Measurements from ENCODE around the gene CACTIN. TPM values are rescaled to one million over a fixed set of nuclear protein-coding genes. Genes with fewer than 3 reads are reported as not detected.

Gene CACTIN
- total and polyA plus RNA-seq, 2 of the 4 experiments (the other 2 are of a cell fraction): 10.8 to 19.5 TPM

DNA sequence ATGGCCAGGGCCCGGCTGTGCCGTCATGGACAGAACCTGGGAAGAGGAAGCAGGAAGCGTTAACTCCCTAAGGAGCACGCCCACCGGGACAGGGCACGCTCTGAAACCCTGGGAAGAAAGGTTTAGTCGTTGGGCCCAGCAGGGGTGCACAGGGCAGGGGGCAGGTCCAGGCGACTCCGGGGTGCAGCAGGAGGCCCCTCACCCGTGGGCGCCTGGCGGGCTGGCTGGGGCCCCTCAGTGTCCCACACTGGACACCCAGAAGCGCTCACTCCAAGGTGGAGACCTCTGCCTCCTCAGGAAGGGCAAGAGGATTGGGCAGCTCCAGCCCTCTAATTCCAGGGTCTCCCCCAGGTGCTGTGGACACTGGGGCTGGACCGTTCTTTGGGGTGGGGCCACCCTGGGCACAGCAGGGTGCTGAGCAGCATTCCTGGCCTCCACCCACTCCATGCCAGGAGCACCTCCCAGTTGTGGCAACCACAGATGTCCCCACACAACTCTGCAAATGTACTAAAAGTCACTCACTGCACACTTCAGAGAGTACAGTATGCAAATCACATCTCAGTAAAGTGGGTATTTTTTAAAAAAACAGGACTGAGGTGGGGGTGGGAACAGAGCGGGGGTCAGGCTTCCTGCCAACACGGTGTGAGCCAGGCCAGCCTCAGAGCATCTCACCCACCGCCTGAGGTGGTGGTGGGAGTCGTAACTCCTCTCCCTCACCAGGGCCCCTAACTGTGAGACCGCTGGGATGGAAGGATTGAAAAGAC is 38.5 kb upstream of the CACTIN start:
- 100% methylated on average over 2 of the region's 19 CpGs; no CpG with 5 or more reads in 1 of the 2 experiments for WGBS, 2 experiments (ENCODE audit: extremely low coverage in 2 of 2, insufficient read length in 1 of 2)

More for the DNA sequence above, 38.5 kb upstream of the CACTIN start:
- Histone ChIP-seq H3K4me2 (ENCODE audit: low read depth, low read length) (no peak overlapping the region), H4K8ac (ENCODE audit: low read depth in 2 of 2, low read length in 2 of 2) (no peak overlapping the region), H3K9me1 (ENCODE audit: insufficient read depth, low read length) (no peaks in the 10 kb centered on the region), H3K4me3 (ENCODE audit: insufficient read depth, low read depth, low read length) (no peak overlapping the region), H3K18ac (ENCODE audit: low read depth, low read length) (no peak overlapping the region), H3K27me3 (ENCODE audit: control insufficient read depth, insufficient read depth, low read length) (no peaks in the 10 kb centered on the region), H2BK20ac (ENCODE audit: low read depth, low read length) (no peak overlapping the region), H2AFZ (replicated peaks; ENCODE audit: low read length, poor library complexity) (peak overlapping the region; percentile 70), H3K36me3 (ENCODE audit: control insufficient read depth, insufficient read depth, low read length) (peaks cover 36% of the 10 kb centered on the region), H2AK9ac (replicated peaks; ENCODE audit: low read depth, low read length, poor library complexity) (peak overlapping the region; percentile 90), H3K27ac (ENCODE audit: insufficient read depth, low read length) (no peak overlapping the region), H3K9ac (ENCODE audit: low read depth, low read length) (no peak overlapping the region), H4K20me1 (ENCODE audit: insufficient read depth, low read length) (peaks cover 17% of the 10 kb centered on the region), H3K4me1 (ENCODE audit: control insufficient read depth, insufficient read depth, low read length) (no peaks in the 10 kb centered on the region), H3K56ac (ENCODE audit: extremely low read depth, insufficient read depth, low read length) (no peak overlapping the region), H2BK15ac (ENCODE audit: low read depth, low read length) (no peak overlapping the region), H2AK5ac (ENCODE audit: low read depth, low read length) (no peak overlapping the region), H3K4ac (ENCODE audit: low read depth, low read length) (no peak overlapping the region), H3K9me3 (ENCODE audit: control insufficient read depth, insufficient read depth, low read length) (no peaks in the 10 kb centered on the region), H3K14ac (replicated peaks; ENCODE audit: low read depth, low read length) (no peak overlapping the region), H2BK5ac (ENCODE audit: low read depth, low read length, poor library complexity, severe bottlenecking) (no peak overlapping the region), H4K5ac (ENCODE audit: low read depth, low read length) (no peak overlapping the region), H3K79me1 (ENCODE audit: low read depth in 1 of 2, low read length in 2 of 2) (peaks cover 6 to 29% of the 10 kb centered on the region in 2 experiments), H3K23ac (ENCODE audit: low read depth, low read length) (no peak overlapping the region), H4K91ac (ENCODE audit: insufficient read depth, low read depth, low read length) (no peak overlapping the region), H2BK120ac (ENCODE audit: low read depth, low read length) (no peak overlapping the region)
- TF ChIP-seq MXI1 (IDR thresholded peaks at IDR 0.05; ENCODE audit: borderline replicate concordance, low read depth, low read length) (no peak), RCOR1 (IDR thresholded peaks at IDR 0.05; ENCODE audit: insufficient replicate concordance, low read length) (no peak), FOS (IDR thresholded peaks at IDR 0.05; ENCODE audit: low read depth, low read length) (no peak), CHD1 (IDR thresholded peaks at IDR 0.05; ENCODE audit: low read depth, low read length) (no peak), SMC3 (IDR thresholded peaks at IDR 0.05; ENCODE audit: low read depth, low read length) (no peak), CEBPB (IDR thresholded peaks at IDR 0.05; ENCODE audit: low read depth, low read length) (no peak)
- TF ChIP-seq, protein P1, sequence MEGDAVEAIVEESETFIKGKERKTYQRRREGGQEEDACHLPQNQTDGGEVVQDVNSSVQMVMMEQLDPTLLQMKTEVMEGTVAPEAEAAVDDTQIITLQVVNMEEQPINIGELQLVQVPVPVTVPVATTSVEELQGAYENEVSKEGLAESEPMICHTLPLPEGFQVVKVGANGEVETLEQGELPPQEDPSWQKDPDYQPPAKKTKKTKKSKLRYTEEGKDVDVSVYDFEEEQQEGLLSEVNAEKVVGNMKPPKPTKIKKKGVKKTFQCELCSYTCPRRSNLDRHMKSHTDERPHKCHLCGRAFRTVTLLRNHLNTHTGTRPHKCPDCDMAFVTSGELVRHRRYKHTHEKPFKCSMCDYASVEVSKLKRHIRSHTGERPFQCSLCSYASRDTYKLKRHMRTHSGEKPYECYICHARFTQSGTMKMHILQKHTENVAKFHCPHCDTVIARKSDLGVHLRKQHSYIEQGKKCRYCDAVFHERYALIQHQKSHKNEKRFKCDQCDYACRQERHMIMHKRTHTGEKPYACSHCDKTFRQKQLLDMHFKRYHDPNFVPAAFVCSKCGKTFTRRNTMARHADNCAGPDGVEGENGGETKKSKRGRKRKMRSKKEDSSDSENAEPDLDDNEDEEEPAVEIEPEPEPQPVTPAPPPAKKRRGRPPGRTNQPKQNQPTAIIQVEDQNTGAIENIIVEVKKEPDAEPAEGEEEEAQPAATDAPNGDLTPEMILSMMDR (conservative IDR thresholded peaks at IDR 0.05; ENCODE audit: low read depth, low read length): no peak
- intact Hi-C loops (cut with micrococcal nuclease): loop anchor here (5.0 to 10.0 kb wide), 3 partner anchors 157 to 540 kb away; no protein-coding TSS in a partner anchor
- POLR2A ChIA-PET (ENCODE audit: unreplicated experiment): no interaction called here
- CTCF ChIA-PET: no interaction called here
- dilution Hi-C loops (cut with HindIII; ENCODE audit: low sequenced_read_pairs, unreplicated experiment): no loop called here
- in situ Hi-C loops (cut with MboI; ENCODE audit: low sequenced_read_pairs): loop anchor here (5.0 kb wide), 1 partner anchor 37 kb away; the partner anchor contains the start of gene PIP5K1C
- ATAC-seq (ENCODE audit: low read depth) (no peak), DNase-seq (no peak)
- BruUV-seq (replicated peaks): no TSS peak

Measured in IMR-90 (cell line).